GM18502 (cell line): Measurements from ENCODE around the gene POMZP3.
"Not testable (repeated sequence)": the region's sequence is repeated elsewhere in the genome, so short reads cannot be mapped to it uniquely, and the experiment has no call there.

Experiments used
- ATAC-seq: cut with Tn5 transposase; IDR thresholded peaks from one replicate; pipeline ENCODE4 v1.9.1; 2021; ENCODE audit warnings: mild to moderate bottlenecking; ENCODE audit not compliant: unreplicated experiment, poor library complexity

POMZP3 gene

GRCh38 chr7:76626989-76627642, at the start of gene POMZP3:
Gene POMZP3, minus strand, starts transcription at chr7:76627279. Its CDS starts 1,215 bp downstream, at chr7:76626064.
- ATAC-seq = peak; percentile 90

GRCh38 chr7:76675783-76676182, 48.7 kb upstream of the POMZP3 start:
- not testable (repeated sequence) for ATAC-seq

GRCh38 chr7:76673346-76673745, 46.3 kb upstream of the POMZP3 start:
- not testable (repeated sequence) for ATAC-seq

GRCh38 chr7:76659212-76659611, 32.1 kb upstream of the POMZP3 start:
- ATAC-seq = not testable (repeated sequence)

- not testable (repeated sequence) for ATAC-seq
Measured at GRCh38 chr7:76656425-76656824, 29.3 kb upstream of the POMZP3 start.

- not testable (repeated sequence) for ATAC-seq
Measured at GRCh38 chr7:76642620-76643019, 15.5 kb upstream of the POMZP3 start.

- ATAC-seq = peak; percentile 87
Measured at GRCh38 chr7:76637061-76637691, 10.1 kb upstream of the POMZP3 start.

- ATAC-seq = peak; percentile 44
Measured at GRCh38 chr7:76626581-76626980, 498 bp downstream of the POMZP3 start.

GRCh38 chr7:76619439-76620190, 7.5 kb downstream of the POMZP3 start:
- ATAC-seq = not testable (repeated sequence)

- ATAC-seq = not testable (repeated sequence)
Measured at GRCh38 chr7:76613783-76614182, 13.3 kb downstream of the POMZP3 start.

GRCh38 chr7:76612232-76612631, 14.8 kb downstream of the POMZP3 start:
- not testable (repeated sequence) for ATAC-seq

- ATAC-seq = peak; percentile 49
Measured at GRCh38 chr7:76609864-76610263, 17.2 kb downstream of the POMZP3 start.

GRCh38 chr7:76608469-76608868, 18.6 kb downstream of the POMZP3 start:
- not testable (repeated sequence) for ATAC-seq

- peak; percentile 93 for ATAC-seq
Measured at GRCh38 chr7:76606027-76606426, 21.1 kb downstream of the POMZP3 start.

GRCh38 chr7:76600650-76601049, 26.4 kb downstream of the POMZP3 start:
- ATAC-seq = not testable (repeated sequence)

- ATAC-seq = not testable (repeated sequence)
Measured at GRCh38 chr7:76600116-76600482, 27.0 kb downstream of the POMZP3 start.

- ATAC-seq = not testable (repeated sequence)
Measured at GRCh38 chr7:76598590-76599264, 28.4 kb downstream of the POMZP3 start.

- not testable (repeated sequence) for ATAC-seq
Measured at GRCh38 chr7:76597288-76597687, 29.8 kb downstream of the POMZP3 start.

GRCh38 chr7:76592694-76593093, 34.4 kb downstream of the POMZP3 start:
- ATAC-seq = not testable (repeated sequence)

- peak; percentile 79 for ATAC-seq
Measured at GRCh38 chr7:76591602-76592304, 35.3 kb downstream of the POMZP3 start.
